Glomerular visceral epithelial cell (primary cell): ENCODE measurements around the gene ATP4A.
A peak's percentile ranks its signal among the peaks of the same experiment; 100 is the strongest.

ENCODE experiments used
- DNase-seq: peaks from one replicate; pipeline ENCODE4 v3.0.0-alpha.2; 2016; ENCODE audit errors: extremely low spot score

ATP4A gene

DNA sequence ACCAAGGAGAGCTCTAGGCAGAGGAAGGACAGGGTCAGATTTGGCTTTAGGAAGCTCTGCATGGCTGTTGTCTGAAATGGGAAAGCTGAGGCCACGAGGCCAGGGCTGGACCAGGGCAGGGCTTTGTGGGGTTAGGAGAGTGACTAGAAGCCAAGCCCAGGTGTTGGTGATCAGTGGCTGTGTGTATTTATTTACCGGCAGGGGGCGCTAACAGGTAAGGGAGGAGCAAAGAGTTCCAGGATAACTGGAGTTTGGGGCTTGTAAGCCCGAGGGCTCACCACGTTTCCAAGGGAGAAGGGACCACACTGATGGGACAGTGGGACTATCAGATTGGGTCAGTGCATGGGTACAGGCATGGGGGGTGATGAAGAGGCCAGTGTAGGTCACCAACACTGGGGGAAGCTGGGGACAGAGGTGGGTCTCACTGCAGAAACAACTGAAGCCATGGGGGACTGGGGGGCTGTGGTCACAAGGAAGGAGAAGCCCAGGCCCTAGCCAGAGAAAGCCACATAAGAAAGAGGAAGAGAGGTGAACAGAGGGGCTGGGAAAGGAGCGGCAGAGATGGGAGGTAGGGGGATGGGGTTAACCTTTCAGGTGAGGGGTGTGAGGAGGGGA, 14.2 kb downstream of the ATP4A start:
- peak; percentile 72 for DNase-seq

DNA sequence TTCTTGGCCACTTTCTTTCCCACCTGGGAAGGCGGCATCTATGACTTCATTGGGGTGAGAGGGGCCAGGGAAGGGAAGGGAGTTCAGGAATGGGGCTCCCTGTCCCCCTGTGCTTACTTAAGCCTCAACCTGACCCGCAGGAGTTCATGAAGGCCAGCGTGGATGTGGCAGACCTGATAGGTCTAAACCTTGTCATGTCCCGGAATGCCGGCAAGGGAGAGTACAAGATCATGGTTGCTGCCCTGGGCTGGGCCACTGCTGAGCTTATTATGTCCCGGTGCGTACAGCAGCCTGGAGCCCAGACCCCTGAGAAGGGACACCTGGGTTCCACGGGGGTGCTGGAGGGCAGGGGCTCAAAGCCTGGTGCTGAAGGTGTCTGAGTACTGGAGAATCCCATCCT, 16.9 kb downstream of the ATP4A start:
- no peak for DNase-seq

DNA sequence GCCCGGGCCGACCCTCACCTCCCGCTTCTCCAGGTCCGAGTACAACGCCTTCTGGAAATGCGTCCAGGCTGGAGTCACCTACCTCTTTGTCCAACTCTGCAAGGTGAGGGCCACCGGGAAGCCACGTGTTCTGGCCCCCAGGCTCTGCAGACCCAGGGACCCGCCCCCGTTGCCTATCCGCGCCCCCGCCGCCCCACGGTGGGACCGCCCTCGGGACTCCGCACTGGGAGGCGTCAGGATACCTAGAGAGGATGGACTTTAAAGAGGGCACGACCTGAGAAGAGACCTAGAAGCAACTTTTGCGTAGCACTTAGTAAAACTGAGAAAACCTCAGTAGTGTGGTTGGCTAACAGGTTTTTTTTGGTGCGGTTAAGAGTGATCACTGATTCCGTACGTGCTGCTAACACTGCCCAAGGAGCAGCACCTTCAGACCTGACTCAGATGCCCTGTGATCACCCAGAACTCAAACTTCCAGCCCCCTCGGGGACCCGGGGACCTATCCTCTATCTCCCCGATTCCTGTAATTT, 17.5 kb downstream of the ATP4A start:
- peak; percentile 31 for DNase-seq

DNA sequence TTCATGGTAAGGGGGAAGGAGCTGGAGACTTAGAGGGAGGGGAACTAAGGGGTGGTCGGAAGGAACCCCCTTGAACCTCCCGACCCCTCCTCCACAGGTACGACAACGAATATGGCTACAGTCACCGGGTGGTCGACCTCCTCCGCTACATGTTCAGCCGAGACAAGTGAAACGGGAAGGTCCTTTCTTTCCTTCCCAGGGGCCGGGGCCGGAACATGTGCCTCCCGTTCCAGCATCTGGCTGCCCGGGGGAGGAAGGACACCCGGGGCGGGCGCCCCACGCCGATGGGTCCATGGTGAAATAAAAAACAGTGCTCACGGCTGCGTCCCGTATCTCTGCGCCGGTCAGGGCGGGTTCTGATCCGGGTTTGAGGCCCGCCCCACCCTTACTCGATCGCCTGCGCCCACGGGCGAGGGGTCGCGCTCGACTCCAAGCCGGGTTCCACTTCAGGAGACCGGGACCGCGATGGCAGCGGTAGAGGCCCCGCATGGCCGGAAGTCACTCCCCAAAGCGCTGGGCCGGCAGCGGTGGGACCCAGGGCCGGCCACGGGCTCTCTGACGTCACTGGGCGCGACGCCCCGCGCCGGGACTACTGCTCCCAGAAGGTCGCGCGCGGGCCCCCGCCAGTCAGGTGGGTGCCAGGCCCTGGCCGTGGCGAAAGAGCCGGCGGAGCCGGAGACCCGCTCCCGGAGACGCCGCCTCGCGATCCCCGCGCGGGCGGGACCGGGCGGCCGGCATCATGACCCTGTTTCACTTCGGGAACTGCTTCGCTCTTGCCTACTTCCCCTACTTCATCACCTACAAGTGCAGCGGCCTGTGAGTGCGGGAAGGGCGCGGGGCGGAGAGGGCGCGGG, 18.2 kb downstream of the ATP4A start, which contains the start of gene TMEM147:
TMEM147 (plus strand) TSS at position 626 of the 854 bp plus-strand sequence; CDS start at position 740, 114 bp downstream.
- DNase-seq = peak; percentile 85

DNA sequence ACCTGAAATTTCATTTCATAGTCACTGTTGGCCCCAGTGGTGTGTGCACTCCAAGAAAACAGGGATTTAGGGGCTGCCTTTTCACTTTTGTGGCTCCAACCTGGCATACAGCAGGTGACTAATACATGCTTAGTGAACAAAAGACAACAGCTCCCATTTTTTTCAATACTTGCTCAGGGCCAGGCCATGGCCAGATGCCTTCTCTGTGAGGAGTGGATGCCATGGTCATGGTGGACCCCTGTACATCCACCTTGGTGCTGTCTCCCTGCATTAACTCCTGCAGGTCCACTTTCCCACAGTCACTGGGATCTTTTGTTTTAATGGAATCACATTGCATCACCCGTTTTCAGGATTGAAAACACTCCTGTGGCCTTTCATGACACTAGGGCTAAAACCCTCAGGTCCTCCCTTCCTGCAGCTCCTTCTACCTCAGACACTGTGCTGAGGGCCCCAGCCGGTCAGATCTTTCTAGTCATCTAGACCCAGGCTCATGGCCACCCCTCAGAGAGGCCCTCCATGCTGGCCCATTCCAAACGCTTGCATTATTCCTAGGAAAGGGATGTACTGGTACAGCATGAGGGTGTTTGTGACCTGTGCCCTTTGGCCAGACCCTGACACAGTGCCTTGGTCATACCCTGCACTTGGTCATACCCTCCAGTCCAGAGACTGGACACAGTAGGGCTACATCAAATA, 19.2 kb downstream of the ATP4A start:
- DNase-seq = no peak

DNA sequence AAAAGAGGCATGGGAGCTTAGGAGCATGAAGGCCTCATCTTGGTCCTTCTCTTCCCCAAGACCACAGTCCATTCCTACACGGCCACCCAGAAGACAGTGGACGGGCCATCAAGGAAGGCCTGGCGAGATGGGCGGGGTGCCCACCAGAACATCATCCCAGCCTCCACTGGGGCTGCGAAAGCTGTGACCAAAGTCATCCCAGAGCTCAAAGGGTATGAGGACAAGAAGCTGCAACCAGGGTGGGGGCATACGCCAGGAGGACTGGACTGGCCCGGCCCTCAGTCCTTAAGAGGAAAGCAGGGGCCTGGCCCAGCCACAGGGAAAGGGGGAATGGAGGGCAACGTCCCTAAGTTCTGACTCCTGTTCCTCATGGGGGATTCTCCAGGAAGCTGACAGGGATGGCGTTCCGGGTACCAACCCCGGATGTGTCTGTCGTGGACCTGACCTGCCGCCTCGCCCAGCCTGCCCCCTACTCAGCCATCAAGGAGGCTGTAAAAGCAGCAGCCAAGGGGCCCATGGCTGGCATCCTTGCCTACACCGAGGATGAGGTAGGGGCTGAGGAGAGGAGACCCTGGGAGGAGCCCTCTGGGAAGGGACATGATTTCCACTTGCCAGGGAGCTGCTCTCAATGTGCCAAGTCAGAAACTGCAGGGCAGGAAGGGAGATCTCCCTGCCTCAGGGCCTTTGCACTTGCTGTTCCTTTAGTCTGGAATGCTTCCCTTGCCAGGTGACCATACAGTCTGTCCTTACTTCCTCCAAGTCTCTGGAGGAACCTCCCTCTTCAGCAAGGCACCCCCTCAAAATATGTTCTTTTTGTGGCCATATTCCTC, 20.0 kb downstream of the ATP4A start:
- no peak for DNase-seq

DNA sequence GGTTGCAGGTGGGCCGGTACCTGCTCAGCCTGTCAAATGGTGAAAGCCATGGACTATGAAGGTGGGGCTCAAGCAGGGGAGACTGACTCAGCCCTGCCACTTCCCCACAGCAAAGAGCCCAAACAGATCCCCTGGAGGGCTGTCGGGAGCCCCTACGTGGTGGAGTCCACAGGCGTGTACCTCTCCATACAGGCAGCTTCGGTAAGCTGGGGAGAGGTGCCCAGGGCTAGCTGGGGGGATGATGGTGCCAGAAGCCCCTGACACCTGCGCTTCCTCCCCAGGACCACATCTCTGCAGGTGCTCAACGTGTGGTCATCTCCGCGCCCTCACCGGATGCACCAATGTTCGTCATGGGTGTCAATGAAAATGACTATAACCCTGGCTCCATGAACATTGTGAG, 21.2 kb downstream of the ATP4A start:
- DNase-seq = no peak

DNA sequence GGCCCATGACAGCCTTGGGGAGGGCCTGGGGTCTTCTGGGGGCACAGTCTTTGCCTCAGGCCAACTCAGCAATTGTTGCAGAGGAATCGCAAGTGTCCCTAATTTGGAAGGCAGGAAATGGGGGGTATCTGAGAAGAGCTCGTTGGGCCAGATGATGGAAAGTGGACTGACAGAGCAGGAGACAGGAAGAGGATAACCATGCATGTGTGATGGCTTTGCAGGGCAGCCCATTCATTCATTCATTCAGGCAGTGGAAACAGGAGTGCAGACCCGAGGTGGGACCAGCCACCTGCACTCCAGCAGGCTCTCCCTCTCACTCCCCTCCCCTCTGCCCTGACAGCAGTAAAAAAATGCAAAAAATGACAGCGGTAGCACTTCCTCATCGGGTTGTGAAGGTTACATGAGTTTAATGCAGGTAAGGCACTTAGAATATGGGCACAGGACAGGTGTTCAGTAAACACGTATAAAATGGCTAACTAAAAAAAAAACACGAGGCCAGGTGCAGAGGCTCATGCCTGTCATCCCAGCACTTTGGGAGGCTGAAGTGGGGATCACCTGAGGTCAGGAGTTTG, 23.0 kb downstream of the ATP4A start:
- DNase-seq = no peak

DNA sequence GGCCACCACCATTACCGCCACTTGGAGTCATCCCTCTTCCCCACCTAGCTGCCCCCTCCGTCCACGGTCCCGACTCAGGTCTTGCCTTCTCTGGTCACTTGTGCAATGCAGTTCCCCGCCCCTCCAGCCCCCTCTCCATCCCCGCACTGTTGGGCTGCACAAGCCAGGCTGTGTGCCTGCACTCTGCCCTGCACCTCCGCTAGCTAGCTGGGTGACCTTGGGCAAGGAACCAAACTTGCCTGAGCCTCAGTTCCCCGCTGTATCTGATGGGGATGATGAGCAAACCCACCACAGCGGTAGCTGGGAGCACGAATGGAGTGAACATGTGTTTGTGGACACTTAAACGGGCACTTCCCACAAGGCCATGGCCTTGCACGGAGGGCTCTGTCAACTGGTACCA, 23.6 kb downstream of the ATP4A start:
- no peak for DNase-seq

DNA sequence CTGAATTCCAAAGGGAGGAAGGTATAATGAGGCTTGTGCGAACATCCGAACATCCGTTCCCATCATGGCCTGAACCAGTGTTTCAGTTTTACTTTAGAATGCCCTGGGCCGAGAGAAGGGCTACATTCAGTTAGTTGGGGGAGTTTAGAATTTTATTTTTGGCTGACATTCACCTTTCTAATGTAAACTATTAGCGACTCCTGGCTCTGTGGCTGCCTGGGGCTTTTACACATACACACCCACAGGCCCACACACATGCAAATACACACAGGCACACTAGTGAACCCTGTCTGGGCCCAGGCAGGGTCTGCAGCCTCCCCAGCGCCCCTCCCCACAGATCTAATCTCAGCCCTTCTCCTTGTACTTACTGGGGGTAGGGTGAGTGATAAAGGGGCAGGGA, 24.1 kb downstream of the ATP4A start:
- no peak for DNase-seq

DNA sequence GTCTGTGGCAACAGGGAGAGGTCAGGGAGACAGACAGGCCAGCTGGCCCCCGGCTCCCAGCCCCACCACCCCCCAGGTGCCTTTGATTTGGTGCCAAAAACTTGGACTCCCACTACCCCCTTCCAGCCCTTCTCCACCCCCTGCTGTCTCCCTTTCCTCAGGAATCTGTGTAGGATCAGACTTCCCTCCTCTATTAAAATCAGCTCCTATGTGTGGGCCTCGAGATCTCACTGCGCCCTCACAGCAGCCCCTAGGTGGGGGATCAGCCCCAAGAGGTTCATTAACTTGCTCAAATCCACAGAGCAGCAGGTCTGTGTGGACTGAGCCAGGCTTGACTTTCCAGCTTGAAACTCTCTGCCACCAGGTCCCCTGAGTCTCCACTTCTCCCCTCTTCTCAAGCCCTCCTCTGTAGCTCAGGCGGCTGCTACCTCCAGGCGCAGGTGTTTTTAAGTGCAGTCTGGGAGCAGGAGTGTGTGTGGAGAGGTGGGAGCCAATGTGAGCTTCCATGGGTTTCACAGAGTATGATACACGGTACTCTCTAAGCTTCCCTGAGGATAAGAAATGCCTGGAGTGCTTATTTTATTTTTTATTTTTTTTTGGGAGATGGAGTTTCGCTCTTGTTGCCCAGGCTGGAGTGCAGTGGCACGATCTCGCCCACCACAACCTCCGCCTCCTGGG, 28.5 kb downstream of the ATP4A start:
- no peak for DNase-seq

DNA sequence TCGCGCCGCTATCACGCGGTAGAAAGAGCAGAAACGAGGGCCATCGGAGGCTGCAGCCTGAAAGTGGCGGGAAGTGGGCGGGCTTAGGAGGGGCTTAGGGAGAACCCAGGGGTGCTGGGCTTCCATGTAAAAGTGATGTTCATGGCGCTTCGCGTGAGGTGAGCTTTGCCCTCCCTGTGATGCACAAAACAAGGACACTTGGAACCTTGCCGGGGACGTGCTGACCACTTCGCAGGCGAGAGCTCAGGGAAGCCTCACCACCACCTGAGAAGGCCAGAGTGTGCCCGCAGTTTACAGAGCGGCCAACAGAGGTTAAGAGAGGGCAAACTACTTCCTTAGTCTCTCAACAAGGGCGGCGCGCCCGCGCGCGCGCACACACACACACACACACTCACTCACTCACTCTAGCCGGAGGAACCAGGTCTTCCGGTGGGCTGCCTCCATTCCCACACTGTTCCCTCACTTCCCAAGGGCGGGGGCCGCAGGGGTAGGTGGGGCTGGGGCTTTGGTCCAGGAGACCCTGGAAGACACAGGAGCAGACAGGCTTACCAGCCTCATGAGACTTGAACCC, 29.6 kb downstream of the ATP4A start:
- DNase-seq = peak; percentile 44

DNA sequence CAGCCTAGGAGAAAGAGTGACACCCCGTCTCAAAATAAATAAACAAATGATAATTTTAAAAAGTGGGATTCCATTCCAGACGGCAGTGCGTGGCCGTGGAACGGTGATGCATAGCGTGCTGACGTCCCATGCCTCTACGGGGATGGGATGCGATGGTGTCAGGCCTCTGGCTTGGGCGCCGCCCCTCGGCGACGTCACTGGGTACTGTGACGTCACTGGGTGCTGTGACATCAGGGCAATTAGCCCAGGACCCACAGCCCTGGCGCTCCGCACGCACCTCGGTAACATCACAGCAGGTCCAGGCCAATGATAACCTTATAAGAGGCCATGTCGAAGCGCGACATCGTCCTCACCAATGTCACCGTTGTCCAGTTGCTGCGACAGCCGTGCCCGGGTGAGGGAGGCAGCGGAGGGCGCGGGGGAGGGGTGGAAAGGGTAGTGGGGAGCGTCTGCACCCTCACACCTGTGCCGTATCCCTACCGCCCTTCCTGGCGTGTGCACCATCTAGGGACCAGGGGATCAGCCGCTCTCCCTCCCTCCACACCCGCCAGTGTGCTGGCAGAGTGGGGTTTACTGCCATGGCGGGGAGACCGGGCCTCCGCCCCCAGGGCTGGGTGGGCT, 30.1 kb downstream of the ATP4A start, which contains the start of gene GAPDHS:
GAPDHS (plus strand) TSS at position 256 of the 621 bp plus-strand sequence; CDS start at position 328, 72 bp downstream.
- DNase-seq = no peak

DNA sequence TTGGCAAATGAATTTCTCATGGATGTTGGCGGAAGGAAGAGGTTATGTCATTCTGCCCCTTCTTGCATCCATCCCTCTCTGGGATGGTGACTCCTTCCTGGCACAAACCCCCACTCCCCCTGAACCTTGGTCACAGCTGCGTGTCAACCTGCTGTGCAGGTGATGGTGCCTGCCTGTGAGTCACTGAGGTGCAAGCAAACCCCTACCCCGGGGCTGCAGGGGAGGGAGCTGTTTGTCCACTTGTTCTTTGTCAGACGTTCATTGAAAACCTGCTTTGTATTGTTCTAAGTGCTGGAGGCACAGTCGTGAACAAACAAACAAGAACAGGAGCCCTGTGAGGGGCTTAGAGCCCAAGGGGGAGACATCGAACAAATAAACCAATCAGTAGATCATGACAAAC, 32.2 kb downstream of the ATP4A start:
- DNase-seq = no peak

DNA sequence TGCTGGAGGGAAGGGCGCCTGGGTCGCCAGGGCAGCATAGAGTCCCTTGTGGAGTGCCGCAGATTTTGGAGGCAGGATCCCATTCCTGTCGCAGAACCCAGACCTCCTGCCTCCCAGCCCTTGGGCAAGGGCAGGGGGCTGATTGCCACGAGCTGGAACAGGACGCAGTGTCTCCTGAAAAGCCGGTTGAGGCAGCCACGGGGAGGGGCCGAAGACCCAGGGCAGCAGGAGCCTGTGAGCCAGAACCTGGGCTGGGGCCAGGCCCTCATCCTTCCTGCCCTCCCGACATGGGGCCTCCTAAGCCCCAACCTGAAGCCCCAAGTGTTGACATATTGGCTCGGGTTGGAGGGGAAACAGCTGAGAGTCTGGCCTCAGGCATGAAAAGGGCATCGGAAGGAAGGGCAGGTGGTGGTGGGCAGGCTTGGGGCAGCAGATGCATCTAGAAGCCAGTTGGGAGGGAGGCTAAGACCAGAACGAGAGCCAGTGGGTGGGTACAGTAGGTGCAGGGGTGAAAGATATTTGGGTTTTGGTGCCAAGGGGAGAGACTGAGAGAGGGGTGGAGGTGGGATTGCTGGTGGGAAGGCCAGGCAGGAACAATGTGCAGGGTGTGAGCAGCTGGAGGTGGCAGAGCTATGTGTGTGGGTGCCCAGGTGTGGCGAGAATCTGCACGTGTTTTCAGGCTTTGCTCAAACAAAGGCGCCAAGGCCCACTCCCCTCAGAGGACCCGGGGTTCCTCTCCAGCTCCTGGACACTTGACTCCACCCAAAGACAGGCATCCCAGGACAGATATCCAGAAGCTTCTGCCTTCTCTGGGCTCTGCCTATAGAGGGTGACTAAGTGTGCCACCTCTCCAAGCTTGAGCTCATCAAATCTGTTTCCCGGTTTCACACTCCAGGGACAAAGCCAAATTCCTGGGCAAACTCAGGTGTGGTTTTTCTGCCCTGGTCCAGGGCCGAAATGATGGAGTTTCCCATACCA, 33.9 kb downstream of the ATP4A start:
- DNase-seq = no peak

DNA sequence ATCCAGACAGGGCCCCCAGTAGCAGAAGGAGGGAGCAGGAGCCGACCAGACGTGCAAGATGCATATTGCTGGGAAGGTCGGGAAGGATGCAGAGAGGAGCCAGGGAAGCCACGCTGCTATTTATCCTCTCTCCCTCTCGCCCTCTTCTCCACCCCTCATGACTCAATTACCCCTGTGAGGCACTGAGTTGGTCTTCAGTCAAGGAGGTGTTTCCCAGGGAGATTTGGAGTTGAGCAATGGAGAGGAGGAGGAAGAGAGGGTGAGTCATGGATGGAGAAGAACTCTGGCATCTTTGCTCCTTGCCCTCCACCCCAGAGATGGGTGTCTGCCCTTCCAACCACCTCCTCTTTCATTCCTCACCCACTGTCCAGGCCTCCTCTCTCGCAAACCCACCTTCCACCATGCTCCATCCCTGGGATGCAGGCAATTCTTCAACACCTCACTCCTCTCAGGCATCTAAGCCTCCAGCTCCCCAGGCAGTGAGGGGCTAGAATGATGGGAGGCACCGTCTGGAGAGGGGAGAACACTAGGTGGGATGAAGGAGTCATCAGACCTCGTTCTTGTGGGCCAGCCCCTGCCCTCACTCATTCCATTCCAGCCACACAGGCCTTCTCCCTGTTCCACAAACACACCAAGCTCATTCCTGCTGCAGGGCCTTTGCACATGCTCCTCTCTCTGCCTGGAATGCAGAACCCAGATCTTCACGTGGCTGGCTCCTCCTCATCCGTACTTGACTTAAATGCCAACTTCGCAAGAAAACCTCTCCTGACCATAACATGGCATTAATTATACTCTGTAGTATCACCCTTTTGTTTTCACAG, 35.0 kb downstream of the ATP4A start, which contains the start of gene SBSN:
SBSN (minus strand) TSS at position 94 of the 821 bp plus-strand sequence; CDS start at position 64, 30 bp downstream.
- peak; percentile 31 for DNase-seq

DNA sequence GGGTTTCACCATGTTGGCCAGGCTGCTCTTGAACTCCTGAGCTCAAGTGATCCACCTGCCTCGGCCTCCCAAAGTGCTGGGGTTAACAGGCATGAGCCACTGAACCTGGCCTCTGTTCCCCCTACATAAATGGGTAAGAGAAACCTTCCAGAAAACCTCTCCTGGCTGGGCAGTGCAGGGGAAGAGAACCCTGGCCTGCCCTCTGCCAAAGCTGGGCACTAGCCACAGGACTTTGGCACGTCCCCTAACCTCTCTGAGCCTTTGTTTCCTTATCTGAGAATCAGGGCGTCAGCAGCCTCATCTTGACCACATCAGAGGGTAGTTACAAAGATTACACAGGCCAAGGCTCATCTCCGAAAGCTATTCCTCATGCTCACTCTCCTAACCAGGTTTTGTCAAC, 37.6 kb downstream of the ATP4A start:
- no peak for DNase-seq
